HCT116 (cell line): ENCODE data around the gene PCNX1. TPM values are rescaled to one million over a fixed set of nuclear protein-coding genes. Genes with fewer than 3 reads are reported as not detected.

ENCODE experiments used
- ATAC-seq: fragments of 200-7000 bp; cut with Tn5 transposase; 2 replicates; pipeline ENCODE4 v1.9.1; 2020; ENCODE audit warnings: mild to moderate bottlenecking, moderate library complexity
- BruUV-seq: library from RNA; stranded (reverse); fragments of 400-500 nt; replicated peaks from 2 replicates; lab custom pipeline; 2021; lab: Mats Ljungman, UMichigan
- CTCF ChIA-PET: fragments of 300-600 bp; sonication (Branson Sonifier 250); formaldehyde crosslinking; loops from one replicate; lab custom pipeline; 2021; ENCODE audit warnings: antibody characterized with exemption; lab: Charles Lee
- POLR2A ChIA-PET: fragments of 300-600, 350-600 bp; sonication (Branson Sonifier 250); formaldehyde crosslinking; loops from one replicate; lab custom pipeline; 2021; ENCODE audit warnings: antibody characterized with exemption; lab: Charles Lee
- RAD21 ChIA-PET, 2 experiments: fragments of 300-600 bp; sonication (Branson Sonifier 250); formaldehyde crosslinking; loops; one replicate each; lab custom pipeline; 2023; ENCODE audit warnings: low total read pairs in 2 of 2; ENCODE audit not compliant: uncharacterized antibody in 2 of 2, unreplicated experiment in 2 of 2, low non-redundant PET in 1 of 2; lab: Charles Lee
- DNase-seq: peaks from one replicate; pipeline ENCODE4 v3.0.0-alpha.2; 2010; ENCODE audit warnings: low read depth, low spot score
- H2AFZ ChIP-seq: fragments of 200-600 bp; shearing (Covaris generic), sonication (generic); 2 replicates; pipeline ENCODE4 v1.6.1; 2017; ENCODE audit warnings: low read depth, mixed run types, mixed read lengths, antibody characterized with exemption, low read length; ENCODE audit not compliant: poor library complexity, severe bottlenecking
- H3K27ac ChIP-seq: 2 replicates; pipeline ENCODE4 v1.5.1; 2012; ENCODE audit warnings: low read depth, low read length
- H3K27me3 ChIP-seq: fragments of 200-600 bp; sonication (generic); 2 replicates; pipeline ENCODE4 v1.6.1; 2016; ENCODE audit warnings: mixed run types, low read length, mixed read lengths; ENCODE audit not compliant: insufficient read depth
- H3K36me3 ChIP-seq, 2 experiments: fragments of 200-500 bp in 1 of 2; fragments of 200-600 bp in 1 of 2; sonication (Bioruptor generic) in 1 of 2; sonication (generic) in 1 of 2; 2 replicates each; pipeline versions ENCODE4 v1.5.1 to v1.6.1; 2014 to 2016; ENCODE audit warnings: low read length in 2 of 2, inconsistent platforms in 1 of 2, mixed read lengths in 1 of 2, mixed run types in 1 of 2; ENCODE audit not compliant: insufficient read depth in 2 of 2, control insufficient read depth in 1 of 2
- H3K4me1 ChIP-seq, 2 experiments: fragments of 200-600 bp in 1 of 2; sonication (generic) in 1 of 2; 2 replicates each; pipeline versions ENCODE4 v1.5.1 to v1.6.1; 2012 to 2017; ENCODE audit warnings: low read length in 2 of 2, inconsistent platforms in 1 of 2, mild to moderate bottlenecking in 1 of 2, mixed read lengths in 1 of 2, mixed run types in 1 of 2, moderate library complexity in 1 of 2; ENCODE audit not compliant: insufficient read depth in 2 of 2, control insufficient read depth in 1 of 2
- H3K4me2 ChIP-seq: fragments of 200-600 bp; sonication (generic); 2 replicates; pipeline ENCODE4 v1.6.1; 2017; ENCODE audit warnings: mixed run types, low read length, mixed read lengths
- H3K4me3 ChIP-seq, 2 experiments: fragments of 200-600 bp in 1 of 2; sonication (generic) in 1 of 2; replicated peaks in 1 of 2; 2 replicates each; pipeline ENCODE4 v1.5.1; 2011 to 2016; ENCODE audit warnings: low read length in 2 of 2, control low read depth in 1 of 2, low read depth in 1 of 2, mild to moderate bottlenecking in 1 of 2, mixed read lengths in 1 of 2, mixed run types in 1 of 2
- H3K79me2 ChIP-seq: fragments of 200-600 bp; sonication (generic); 2 replicates; pipeline ENCODE4 v1.6.1; 2017; ENCODE audit warnings: mild to moderate bottlenecking, mixed run types, low read length, moderate library complexity, mixed read lengths; ENCODE audit not compliant: insufficient read depth
- H3K9ac ChIP-seq: fragments of 200-600 bp; sonication (generic); 2 replicates; pipeline ENCODE4 v1.6.1; 2016; ENCODE audit warnings: low read length, mixed read lengths
- H3K9me2 ChIP-seq: fragments of 200-600 bp; sonication (generic), shearing (Covaris generic); 2 replicates; pipeline ENCODE4 v1.6.1; 2017; ENCODE audit warnings: mixed run types, mild to moderate bottlenecking, moderate library complexity; ENCODE audit not compliant: insufficient read depth
- H3K9me3 ChIP-seq, 2 experiments: fragments of 200-500 bp in 1 of 2; fragments of 200-600 bp in 1 of 2; sonication (Bioruptor generic) in 1 of 2; sonication (generic) in 1 of 2; 2 replicates each; pipeline ENCODE4 v1.6.1; 2014 to 2017; ENCODE audit warnings: low read length in 2 of 2, mixed read lengths in 2 of 2, inconsistent platforms in 1 of 2, low read depth in 1 of 2, mild to moderate bottlenecking in 1 of 2, mixed run types in 1 of 2, moderate library complexity in 1 of 2; ENCODE audit not compliant: control insufficient read depth in 1 of 2, insufficient read depth in 1 of 2
- H4K20me1 ChIP-seq: fragments of 200-600 bp; sonication (generic), shearing (Covaris generic); 2 replicates; pipeline ENCODE4 v1.6.1; 2017; ENCODE audit warnings: mixed run types, mild to moderate bottlenecking, moderate library complexity; ENCODE audit not compliant: insufficient read depth
- CEBPB ChIP-seq: IDR thresholded peaks from 2 replicates; pipeline ENCODE4 v1.6.1; 2012; ENCODE audit warnings: low read depth
- CTCF ChIP-seq, 3 experiments: fragments of 200-600 bp in 1 of 3; sonication (generic) in 1 of 3; IDR thresholded peaks in 2 of 3; conservative IDR thresholded peaks in 1 of 3; 2 replicates each; pipeline ENCODE4 v1.5.1; 2012 to 2017; ENCODE audit warnings: low read depth in 2 of 3, low read length in 2 of 3, antibody characterized with exemption in 1 of 3, borderline replicate concordance in 1 of 3, control low read depth in 1 of 3, mild to moderate bottlenecking in 1 of 3, mixed read lengths in 1 of 3, mixed run types in 1 of 3, moderate library complexity in 1 of 3; ENCODE audit not compliant: insufficient read depth in 1 of 3
- EZH2phosphoT487 ChIP-seq: fragments of 200-600 bp; IDR thresholded peaks from 2 replicates; pipeline ENCODE4 v1.6.1; 2018; ENCODE audit warnings: antibody characterized with exemption, borderline replicate concordance
- FOSL1 ChIP-seq: IDR thresholded peaks from 2 replicates; pipeline ENCODE4 v1.6.1; 2012; ENCODE audit warnings: low read depth
- POLR2A ChIP-seq: IDR thresholded peaks from 2 replicates; pipeline ENCODE4 v1.7.0; 2011; ENCODE audit warnings: borderline replicate concordance; ENCODE audit not compliant: insufficient read depth, insufficient read length; ENCODE audit errors: extremely low read depth
- ZFX ChIP-seq: fragments of 450-650 bp; IDR thresholded peaks from 2 replicates; pipeline ENCODE4 v1.6.1; 2017
- ZNF274 ChIP-seq: fragments of 200-500 bp; sonication (Bioruptor generic); IDR thresholded peaks from 2 replicates; pipeline ENCODE4 v1.6.1; 2014; ENCODE audit warnings: mild to moderate bottlenecking, low read depth, low read length, inconsistent platforms
- intact Hi-C: fragments of 100-400 bp; cut with micrococcal nuclease; formaldehyde crosslinking; loops from 2 replicates; pipeline ENCODE4 v1.10.0; 2022
- total RNA-seq: library from RNA; stranded (reverse); gene quantifications from one replicate; pipeline ENCODE4 v1.2.1, GENCODE V29; 2021; ENCODE audit not compliant: unreplicated experiment

The PCNX1 gene
- total RNA-seq, 1 experiment from 2014 or later, result 52.2 TPM

GRCh38 chr14:71113376-71113775 is 206.1 kb downstream of the PCNX1 start:
- ChIA-PET POLR2A (no interaction called here), CTCF (interaction anchor here (1.0 to 1.3 kb wide), 2 partner anchors 10 to 640 kb away, joined by 3 to 5 read pairs; no protein-coding TSS in a partner anchor), RAD21 (no interaction called here)
- Histone ChIP-seq H2AFZ (no peak overlapping the region), H3K9ac (no peak overlapping the region), H3K27me3 (no peaks in the 10 kb centered on the region), H3K9me3 (no peaks in the 10 kb centered on the region), H3K4me2 (no peak overlapping the region), H3K36me3 (peaks cover 4 to 8% of the 10 kb centered on the region in 2 experiments; a peak in 3 of 4 replicates), H3K9me2 (no peaks in the 10 kb centered on the region), H3K4me3 (no peak overlapping the region), H3K79me2 (no peaks in the 10 kb centered on the region), H4K20me1 (no peaks in the 10 kb centered on the region), H3K4me1 (peaks cover 0 to 9% of the 10 kb centered on the region in 2 experiments; a peak in 2 of 4 replicates), H3K27ac (no peak overlapping the region)
- no peak for TF ChIP-seq CTCF (IDR thresholded peaks at IDR 0.05 in 2 of 3, conservative IDR thresholded peaks at IDR 0.05 in 1 of 3; ENCODE audit: borderline replicate concordance in 1 of 3, insufficient read depth in 1 of 3, low read depth in 2 of 3, low read length in 2 of 3)
- no peak for TF ChIP-seq FOSL1
- no peak for TF ChIP-seq ZFX
- TF ChIP-seq EZH2phosphoT487, result no peak
- TF ChIP-seq POLR2A, result no peak
- no peak for TF ChIP-seq ZNF274
- DNase-seq, result no peak
- ATAC-seq, result no peak
- BruUV-seq, result no TSS peak
- intact Hi-C loops, result no loop called here

- intact Hi-C loops, result no loop called here
- peaks cover 0 to 12% of the 10 kb centered on the region in 2 experiments; a peak in 2 of 4 replicates for H3K4me1 ChIP-seq
Measured at GRCh38 chr14:71114565-71114964, 207.3 kb downstream of the PCNX1 start.

More at GRCh38 chr14:71114565-71114964, 207.3 kb downstream of the PCNX1 start:
- H3K27ac ChIP-seq, result no peak overlapping the region
- H3K9me2 ChIP-seq, result no peaks in the 10 kb centered on the region
- H2AFZ ChIP-seq, result no peak overlapping the region
- ATAC-seq (no peak), DNase-seq (no peak)
- peaks cover 0 to 4% of the 10 kb centered on the region in 2 experiments; a peak in 1 of 4 replicates for H3K36me3 ChIP-seq
- ChIA-PET POLR2A (no interaction called here), CTCF (interaction anchor here (1.1 to 1.8 kb wide), 3 partner anchors 10 to 638 kb away, joined by 3 to 10 read pairs (median 4); no protein-coding TSS in a partner anchor), RAD21 (no interaction called here)
- no peak overlapping the region for H3K4me2 ChIP-seq
- no peak for TF ChIP-seq CEBPB
- no peaks in the 10 kb centered on the region for H4K20me1 ChIP-seq
- BruUV-seq, result no TSS peak
- H3K4me3 ChIP-seq, result no peak overlapping the region
- no peaks in the 10 kb centered on the region for H3K9me3 ChIP-seq
- H3K27me3 ChIP-seq, result no peaks in the 10 kb centered on the region
- H3K9ac ChIP-seq, result no peak overlapping the region
- H3K79me2 ChIP-seq, result no peaks in the 10 kb centered on the region
